HTERT RPE-1 (cell line): ENCODE data around the gene ZSWIM5.

Experiments used
- in situ Hi-C: fragments of 300-500 bp; cut with MboI; formaldehyde crosslinking; loops from 4 replicates; pipeline ENCODE4 v1.14.3; 2020; ENCODE audit warnings: low sequenced_read_pairs

The ZSWIM5 gene

GRCh38 chr1:45035631-45036301, 170.6 kb downstream of the ZSWIM5 start:
- in situ Hi-C loops = no loop called here

- in situ Hi-C loops = no loop called here
Observed at GRCh38 chr1:45033356-45033755, 173.0 kb downstream of the ZSWIM5 start.

- in situ Hi-C loops = no loop called here
Observed at GRCh38 chr1:45032837-45033236, 173.6 kb downstream of the ZSWIM5 start.

GRCh38 chr1:45026446-45026845, 180.0 kb downstream of the ZSWIM5 start:
- in situ Hi-C loops = no loop called here

GRCh38 chr1:45023663-45024062, 182.7 kb downstream of the ZSWIM5 start:
- in situ Hi-C loops = no loop called here

GRCh38 chr1:45018599-45019230, 187.7 kb downstream of the ZSWIM5 start:
- in situ Hi-C loops = no loop called here

GRCh38 chr1:45016767-45017166, 189.6 kb downstream of the ZSWIM5 start:
- in situ Hi-C loops = no loop called here

GRCh38 chr1:45016090-45016697, 190.2 kb downstream of the ZSWIM5 start:
- in situ Hi-C loops = no loop called here

GRCh38 chr1:45015683-45016082, 190.7 kb downstream of the ZSWIM5 start:
- in situ Hi-C loops = no loop called here

GRCh38 chr1:45014321-45015028, 191.9 kb downstream of the ZSWIM5 start:
- in situ Hi-C loops = no loop called here

GRCh38 chr1:45013551-45014209, 192.7 kb downstream of the ZSWIM5 start:
- in situ Hi-C loops = no loop called here

GRCh38 chr1:45012639-45013278, 193.6 kb downstream of the ZSWIM5 start:
- in situ Hi-C loops = no loop called here

GRCh38 chr1:45011837-45012638, 194.4 kb downstream of the ZSWIM5 start, which contains the start of gene UROD:
Gene UROD, plus strand, starts transcription at chr1:45012254. Its CDS starts 12 bp downstream, at chr1:45012266.
- in situ Hi-C loops = no loop called here

- in situ Hi-C loops = no loop called here
Observed at GRCh38 chr1:45010855-45011811, 195.3 kb downstream of the ZSWIM5 start, which contains the start of gene HECTD3. Gene HECTD3, minus strand, starts transcription at chr1:45011324. Its CDS starts 67 bp downstream, at chr1:45011257.

- in situ Hi-C loops = no loop called here
Observed at GRCh38 chr1:45009956-45010854, 196.2 kb downstream of the ZSWIM5 start.

- in situ Hi-C loops = no loop called here
Observed at GRCh38 chr1:45009296-45009865, 197.0 kb downstream of the ZSWIM5 start.

GRCh38 chr1:45008516-45008915, 197.9 kb downstream of the ZSWIM5 start:
- in situ Hi-C loops = no loop called here
